ENCODE results near the gene NCOR1.
A peak's percentile ranks its signal among the peaks of the same experiment; 100 is the strongest.
"Not testable (repeated sequence)": the region's sequence is repeated elsewhere in the genome, so short reads cannot be mapped to it uniquely, and the experiment has no call there.

The NCOR1 gene

GRCh38 chr17:16215002-16215272, 397 bp downstream of the NCOR1 start:
- peak; percentile 72 for DNase-seq (ENCODE audit: low read depth, low spot score)

DNA sequence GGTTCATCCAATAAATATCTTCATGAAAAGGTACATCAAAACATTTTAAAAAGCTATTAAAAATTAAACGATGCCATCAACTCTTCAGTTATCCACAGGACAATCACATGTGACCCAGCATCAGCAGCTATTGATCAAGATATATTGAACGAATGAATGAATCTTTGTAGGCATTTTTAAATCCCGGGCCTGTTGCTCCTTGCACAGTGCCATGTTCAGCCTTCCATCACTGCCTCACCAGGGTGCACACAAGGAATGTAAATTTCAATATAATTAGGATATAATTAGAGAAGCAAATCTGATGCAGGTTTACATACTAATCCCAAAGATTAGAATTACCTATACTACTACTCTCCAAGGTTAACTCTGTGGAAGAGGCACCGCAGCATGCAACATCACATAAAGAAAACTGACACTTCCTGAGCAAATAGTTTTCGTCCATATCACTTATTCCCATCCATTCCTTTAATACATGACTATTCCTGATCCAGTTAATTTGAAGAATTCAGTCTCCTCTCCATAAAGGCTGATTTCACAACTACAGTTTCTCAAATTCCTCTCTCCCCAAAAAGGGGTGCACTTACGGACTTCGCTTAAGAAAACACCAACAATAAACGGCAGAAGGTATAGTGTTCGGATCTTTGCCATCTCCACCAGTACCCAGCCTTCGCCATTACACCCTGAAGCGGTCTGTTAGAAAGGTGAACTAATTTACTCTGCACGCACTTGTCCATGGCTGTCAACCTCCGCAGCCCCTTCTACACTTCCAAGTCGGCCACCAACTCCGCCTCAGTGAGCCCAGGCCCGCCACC, 938 bp downstream of the NCOR1 start:
- DNase-seq (ENCODE audit: low read depth, low spot score) = peak; percentile 20

- DNase-seq (ENCODE audit: low read depth, low spot score) = no peak
Observed at GRCh38 chr17:16212793-16213192, 2.5 kb downstream of the NCOR1 start.

DNA sequence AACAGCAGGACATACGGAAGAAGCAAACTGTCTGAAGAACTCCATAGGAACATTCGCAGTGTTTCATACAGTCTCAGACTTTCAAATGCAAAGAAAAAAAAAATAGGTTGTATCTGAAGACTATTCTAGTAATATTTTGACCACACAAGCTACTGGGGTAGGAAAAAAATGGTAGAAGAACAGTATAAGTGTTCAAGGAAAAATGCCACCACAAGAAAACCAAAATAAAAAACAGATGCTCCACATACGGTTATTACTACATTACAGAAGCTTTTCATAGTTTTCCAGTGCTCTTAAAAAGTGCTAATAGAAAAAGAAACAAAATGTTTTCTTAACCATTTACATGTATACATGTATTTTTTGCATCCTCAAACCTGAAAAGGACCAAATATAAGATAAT, 3.7 kb downstream of the NCOR1 start:
- no peak for DNase-seq (ENCODE audit: low read depth, low spot score)

DNA sequence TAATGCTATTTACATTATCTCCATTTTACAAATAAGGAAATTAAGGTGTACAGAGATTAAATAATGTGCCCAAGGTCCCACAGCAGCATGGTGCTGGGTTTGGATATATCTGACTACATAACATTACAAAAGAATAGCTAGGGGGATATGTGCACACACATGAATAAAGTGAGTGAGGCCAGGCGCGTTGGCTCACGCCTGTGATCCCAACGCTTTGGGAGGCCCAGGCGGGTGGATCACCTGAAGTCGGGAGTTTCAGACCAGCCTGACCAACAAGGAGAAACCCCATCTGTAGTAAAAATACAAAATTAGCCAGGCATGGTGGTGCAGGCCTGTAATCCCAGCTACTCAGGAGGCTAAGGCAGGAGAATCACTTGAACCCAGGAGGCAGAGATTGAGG, 10.6 kb downstream of the NCOR1 start:
- not testable (repeated sequence) for DNase-seq (ENCODE audit: low read depth, low spot score)

- peak; percentile 17 for DNase-seq (ENCODE audit: low read depth, low spot score)
Observed at GRCh38 chr17:16202554-16203500, 12.5 kb downstream of the NCOR1 start.

- DNase-seq (ENCODE audit: low read depth, low spot score) = not testable (repeated sequence)
Observed at GRCh38 chr17:16201693-16202131, 13.6 kb downstream of the NCOR1 start.

- DNase-seq (ENCODE audit: low read depth, low spot score) = no peak
Observed at GRCh38 chr17:16199093-16199492, 16.2 kb downstream of the NCOR1 start.

DNA sequence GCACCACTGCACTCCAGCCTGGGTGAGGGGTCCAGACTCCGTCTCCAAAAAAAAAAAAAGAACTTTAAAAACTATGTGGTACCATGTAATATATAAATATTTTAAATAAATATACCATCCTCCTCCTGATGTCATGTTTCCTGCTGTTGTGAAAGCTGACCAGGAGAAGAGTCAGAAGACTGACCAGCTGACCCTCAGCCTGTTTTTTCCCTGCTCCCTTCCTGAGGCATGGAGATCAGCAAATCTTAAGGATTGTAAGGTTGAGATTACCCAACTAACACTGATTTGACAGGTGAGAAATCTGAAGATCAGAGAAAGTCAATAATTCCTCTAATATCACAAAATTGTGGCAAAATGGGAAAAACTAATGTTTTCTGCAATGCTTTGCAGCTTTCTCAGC, 18.1 kb downstream of the NCOR1 start:
- no peak for DNase-seq (ENCODE audit: low read depth, low spot score)

- DNase-seq (ENCODE audit: low read depth, low spot score) = not testable (repeated sequence)
Observed at GRCh38 chr17:16194307-16194835, 21.0 kb downstream of the NCOR1 start.

- DNase-seq (ENCODE audit: low read depth, low spot score) = no peak
Observed at GRCh38 chr17:16191604-16192003, 23.7 kb downstream of the NCOR1 start.

- no peak for DNase-seq (ENCODE audit: low read depth, low spot score)
Observed at GRCh38 chr17:16190703-16191360, 24.5 kb downstream of the NCOR1 start.

DNA sequence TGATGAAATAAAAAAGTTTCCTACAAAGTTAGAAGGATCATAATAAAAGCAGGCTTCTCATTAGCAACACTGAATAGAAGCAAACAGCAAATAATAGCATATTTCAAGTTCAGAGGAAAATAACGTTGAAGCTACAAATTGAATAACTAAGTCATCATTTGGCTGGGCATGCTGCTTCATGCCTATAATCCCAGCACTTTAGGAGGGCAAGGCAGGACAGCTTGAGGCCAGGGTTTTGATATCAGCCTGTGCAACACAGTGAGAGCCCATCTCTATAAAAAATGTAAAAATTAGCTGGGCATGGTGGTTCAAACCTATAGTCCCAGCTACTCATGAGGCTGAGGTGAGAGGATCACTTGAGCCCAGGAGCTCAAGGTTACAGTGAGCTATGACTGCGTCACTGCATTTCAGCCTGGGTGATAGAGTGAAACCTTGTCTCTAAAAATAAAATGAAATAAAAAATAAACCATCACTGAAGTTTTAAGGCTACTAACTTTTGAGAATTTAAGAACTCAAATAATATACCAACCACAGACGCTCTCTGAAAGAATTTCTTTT, 25.5 kb downstream of the NCOR1 start:
- no peak for DNase-seq (ENCODE audit: low read depth, low spot score)

DNA sequence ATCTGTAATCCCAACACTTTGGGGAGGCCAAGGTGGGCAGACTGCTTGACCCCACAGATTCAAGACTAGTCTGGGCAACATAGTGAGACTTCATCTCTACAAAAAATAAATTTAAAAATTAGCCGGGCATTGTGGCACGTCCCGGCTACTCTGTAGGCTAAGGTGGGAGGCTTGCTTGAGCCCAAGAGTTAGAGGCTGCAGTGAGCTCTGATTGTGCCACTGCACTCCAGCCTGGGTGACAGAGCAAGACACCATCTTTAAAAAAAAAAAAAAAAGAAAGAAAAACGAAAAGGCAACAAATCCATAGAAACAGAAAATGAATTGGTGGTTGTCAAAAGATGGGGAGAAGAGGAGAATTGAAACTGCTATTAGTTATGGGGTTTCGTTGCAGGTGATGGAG, 27.7 kb downstream of the NCOR1 start:
- no peak for DNase-seq (ENCODE audit: low read depth, low spot score)

GRCh38 chr17:16181581-16181980, 33.8 kb downstream of the NCOR1 start:
- DNase-seq (ENCODE audit: low read depth, low spot score) = no peak

- DNase-seq (ENCODE audit: low read depth, low spot score) = no peak
Observed at GRCh38 chr17:16178836-16179235, 36.5 kb downstream of the NCOR1 start.

- peak; percentile 40 for DNase-seq (ENCODE audit: low read depth, low spot score)
Observed at GRCh38 chr17:16171613-16172012, 43.7 kb downstream of the NCOR1 start.

GRCh38 chr17:16166766-16167165, 48.6 kb downstream of the NCOR1 start:
- DNase-seq (ENCODE audit: low read depth, low spot score) = not testable (repeated sequence)

DNA sequence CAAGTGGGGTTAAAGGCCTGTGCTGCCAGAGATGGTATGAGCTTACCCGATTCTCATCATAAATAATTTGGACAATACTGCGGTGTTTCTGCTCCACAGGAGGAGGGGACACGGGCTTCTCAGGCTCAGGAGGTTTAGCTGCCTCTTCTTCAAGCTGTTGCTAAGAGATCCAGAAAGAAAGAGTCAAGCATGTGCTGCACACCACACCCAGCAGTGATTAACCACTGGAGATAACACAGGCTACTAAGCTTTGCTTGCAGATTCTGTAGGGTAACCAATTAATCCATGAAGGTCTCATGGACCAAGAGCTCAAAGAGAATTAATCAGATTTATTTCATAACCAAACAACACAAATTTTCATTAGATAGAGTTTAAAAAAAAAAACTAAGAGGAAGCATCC, 56.6 kb downstream of the NCOR1 start:
- DNase-seq (ENCODE audit: low read depth, low spot score) = peak; percentile 1

- peak; percentile 3 for DNase-seq (ENCODE audit: low read depth, low spot score)
Observed at GRCh38 chr17:16155536-16155935, 59.8 kb downstream of the NCOR1 start.

- not testable (repeated sequence) for DNase-seq (ENCODE audit: low read depth, low spot score)
Observed at GRCh38 chr17:16152326-16152725, 63.0 kb downstream of the NCOR1 start.

All from astrocyte of the hippocampus (primary cell).